PFSK-1 (cell line): ENCODE data around the gene TEPSIN.

Experiments used
- POLR2AphosphoS5 ChIP-seq: IDR thresholded peaks from 2 replicates; pipeline ENCODE4 v1.6.1; 2012; ENCODE audit warnings: low read depth, mild to moderate bottlenecking, control low read depth, low read length, moderate library complexity
- SIN3A ChIP-seq: IDR thresholded peaks from 2 replicates; pipeline ENCODE4 v1.6.1; 2012; ENCODE audit warnings: mild to moderate bottlenecking, low read length, moderate library complexity, borderline replicate concordance; ENCODE audit not compliant: insufficient read depth
- TF ChIP-seq, protein P1 (sequence below), 2 experiments: IDR thresholded peaks; 2 replicates each; pipeline versions ENCODE4 v1.6.1 to v1.8.0; 2011 to 2012; ENCODE audit warnings: low read depth in 2 of 2, low read length in 2 of 2, control low read depth in 1 of 2, inconsistent platforms in 1 of 2, mild to moderate bottlenecking in 1 of 2, moderate library complexity in 1 of 2; ENCODE audit not compliant: insufficient read depth in 1 of 2

- TF ChIP-seq, protein P1, sequence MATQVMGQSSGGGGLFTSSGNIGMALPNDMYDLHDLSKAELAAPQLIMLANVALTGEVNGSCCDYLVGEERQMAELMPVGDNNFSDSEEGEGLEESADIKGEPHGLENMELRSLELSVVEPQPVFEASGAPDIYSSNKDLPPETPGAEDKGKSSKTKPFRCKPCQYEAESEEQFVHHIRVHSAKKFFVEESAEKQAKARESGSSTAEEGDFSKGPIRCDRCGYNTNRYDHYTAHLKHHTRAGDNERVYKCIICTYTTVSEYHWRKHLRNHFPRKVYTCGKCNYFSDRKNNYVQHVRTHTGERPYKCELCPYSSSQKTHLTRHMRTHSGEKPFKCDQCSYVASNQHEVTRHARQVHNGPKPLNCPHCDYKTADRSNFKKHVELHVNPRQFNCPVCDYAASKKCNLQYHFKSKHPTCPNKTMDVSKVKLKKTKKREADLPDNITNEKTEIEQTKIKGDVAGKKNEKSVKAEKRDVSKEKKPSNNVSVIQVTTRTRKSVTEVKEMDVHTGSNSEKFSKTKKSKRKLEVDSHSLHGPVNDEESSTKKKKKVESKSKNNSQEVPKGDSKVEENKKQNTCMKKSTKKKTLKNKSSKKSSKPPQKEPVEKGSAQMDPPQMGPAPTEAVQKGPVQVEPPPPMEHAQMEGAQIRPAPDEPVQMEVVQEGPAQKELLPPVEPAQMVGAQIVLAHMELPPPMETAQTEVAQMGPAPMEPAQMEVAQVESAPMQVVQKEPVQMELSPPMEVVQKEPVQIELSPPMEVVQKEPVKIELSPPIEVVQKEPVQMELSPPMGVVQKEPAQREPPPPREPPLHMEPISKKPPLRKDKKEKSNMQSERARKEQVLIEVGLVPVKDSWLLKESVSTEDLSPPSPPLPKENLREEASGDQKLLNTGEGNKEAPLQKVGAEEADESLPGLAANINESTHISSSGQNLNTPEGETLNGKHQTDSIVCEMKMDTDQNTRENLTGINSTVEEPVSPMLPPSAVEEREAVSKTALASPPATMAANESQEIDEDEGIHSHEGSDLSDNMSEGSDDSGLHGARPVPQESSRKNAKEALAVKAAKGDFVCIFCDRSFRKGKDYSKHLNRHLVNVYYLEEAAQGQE (IDR thresholded peaks at IDR 0.05; ENCODE audit: insufficient read depth in 1 of 2, low read depth in 2 of 2, low read length in 2 of 2), result no peak
- TF ChIP-seq SIN3A (no peak), POLR2AphosphoS5 (no peak)
Observed at GRCh38 chr17:81200201-81200600, 38.7 kb downstream of the TEPSIN start.
